GM12878 (cell line): ENCODE results near the gene RPL36. TPM values are rescaled to one million over a fixed set of nuclear protein-coding genes. Genes with fewer than 3 reads are reported as not detected.

Experiments used
- ATAC-seq: fragments of 200-7000 bp; cut with Tn5 transposase; 3 replicates; pipeline ENCODE4 v1.9.1; 2020; ENCODE audit warnings: mild to moderate bottlenecking, moderate library complexity
- BruUV-seq: library from RNA; stranded (reverse); fragments of 400-500 nt; replicated peaks from 2 replicates; lab custom pipeline; 2021; lab: Mats Ljungman, UMichigan
- CTCF ChIA-PET: fragments of 300-600 bp; sonication (Branson Sonifier 250); formaldehyde crosslinking; extraction: SDS; loops from one replicate; lab custom pipeline; 2021; ENCODE audit warnings: inconsistent platforms; lab: Yijun Ruan, JAX
- POLR2A ChIA-PET: fragments of 350-600 bp; formaldehyde crosslinking; extraction: SDS; loops from one replicate; lab custom pipeline; 2021; ENCODE audit warnings: inconsistent platforms; lab: Charles Lee
- RAD21 ChIA-PET: fragments of 300-600 bp; sonication (Branson Sonifier 250); formaldehyde crosslinking; loops from one replicate; lab custom pipeline; 2023; ENCODE audit warnings: antibody characterized with exemption; ENCODE audit not compliant: unreplicated experiment; lab: Charles Lee
- SMC1A ChIA-PET: fragments of 300-600 bp; sonication (Branson Sonifier 250); formaldehyde crosslinking; loops from one replicate; lab custom pipeline; 2023; ENCODE audit not compliant: unreplicated experiment, uncharacterized antibody; lab: Charles Lee
- DNase-seq: peaks from one replicate; pipeline ENCODE4 v3.0.0-alpha.2; 2011; ENCODE audit warnings: low read depth, low spot score
- FAIRE-seq: peaks from 3 replicates; lab custom pipeline; 2011; peaks lifted over from hg19 to GRCh38; lab: Jason Lieb, UNC
- H2AFZ ChIP-seq: 2 replicates; pipeline ENCODE4 v1.6.0; 2011; ENCODE audit warnings: low read depth, low read length, control low read depth; ENCODE audit not compliant: control insufficient read depth
- H3K27ac ChIP-seq: 2 replicates; pipeline ENCODE4 v1.5.1; 2011; ENCODE audit warnings: control low read depth; ENCODE audit not compliant: control insufficient read depth, insufficient read depth
- H3K27me3 ChIP-seq, 2 experiments: replicated peaks in 1 of 2; 2 replicates each; pipeline versions ENCODE4 v1.6.0 to v1.6.1; 2011; ENCODE audit warnings: low read length in 1 of 2; ENCODE audit not compliant: control insufficient read depth in 2 of 2, insufficient read depth in 2 of 2
- H3K36me3 ChIP-seq, 2 experiments: 2 replicates each; pipeline ENCODE4 v1.5.1; 2011; ENCODE audit warnings: low read length in 1 of 2; ENCODE audit not compliant: control insufficient read depth in 2 of 2, insufficient read depth in 2 of 2
- H3K4me1 ChIP-seq: 2 replicates; pipeline ENCODE4 v1.6.1; 2011; ENCODE audit warnings: mild to moderate bottlenecking, low read length, moderate library complexity, mixed read lengths; ENCODE audit not compliant: control insufficient read depth, insufficient read depth
- H3K4me2 ChIP-seq: 2 replicates; pipeline ENCODE4 v1.6.0; 2011; ENCODE audit warnings: control low read depth; ENCODE audit not compliant: control insufficient read depth, insufficient read depth
- H3K4me3 ChIP-seq: fragments of 200-600 bp; sonication (generic); 2 replicates; pipeline ENCODE4 v1.5.1; 2016
- H3K79me2 ChIP-seq: 2 replicates; pipeline ENCODE4 v1.6.0; 2011; ENCODE audit warnings: low read length; ENCODE audit not compliant: control insufficient read depth, insufficient read depth
- H3K9ac ChIP-seq: 2 replicates; pipeline ENCODE4 v1.8.0; 2011; ENCODE audit warnings: low read length, control low read depth, mixed read lengths; ENCODE audit not compliant: control insufficient read depth, insufficient read depth
- H3K9me3 ChIP-seq: replicated peaks from 3 replicates; pipeline ENCODE4 v1.5.1; 2011; ENCODE audit warnings: mild to moderate bottlenecking, low read length; ENCODE audit not compliant: control insufficient read depth, insufficient read depth
- H4K20me1 ChIP-seq: 2 replicates; pipeline ENCODE4 v1.6.0; 2011; ENCODE audit not compliant: control insufficient read depth, insufficient read depth
- CUX1 ChIP-seq: IDR thresholded peaks from 2 replicates; pipeline ENCODE4 v1.6.1; 2012; ENCODE audit warnings: improper control_type of control experiment, low read depth, low read length; ENCODE audit not compliant: insufficient replicate concordance
- E2F4 ChIP-seq: IDR thresholded peaks from 2 replicates; pipeline ENCODE4 v1.6.1; 2012; ENCODE audit warnings: low read depth, low read length, improper control_type of control experiment
- EP300 ChIP-seq, 2 experiments: fragments of 150-350 bp in 1 of 2; IDR thresholded peaks; 2 replicates each; pipeline ENCODE4 v1.6.1; 2011 to 2012; ENCODE audit warnings: low read depth in 2 of 2, low read length in 2 of 2, borderline replicate concordance in 1 of 2, improper control_type of control experiment in 1 of 2, inconsistent platforms in 1 of 2; ENCODE audit not compliant: control insufficient read depth in 1 of 2
- FOXK2 ChIP-seq: fragments of 450-650 bp; IDR thresholded peaks from 2 replicates; pipeline ENCODE4 v1.6.1; 2017; ENCODE audit warnings: mild to moderate bottlenecking, moderate library complexity
- IKZF1 ChIP-seq: fragments of 450-650 bp; conservative IDR thresholded peaks from 2 replicates; pipeline ENCODE4 v1.6.1; 2017; ENCODE audit warnings: antibody characterized with exemption, mild to moderate bottlenecking
- KAT2A ChIP-seq: conservative IDR thresholded peaks from 2 replicates; pipeline ENCODE4 v1.6.1; 2011; ENCODE audit warnings: low read depth, low read length; ENCODE audit not compliant: control insufficient read depth
- KDM1A ChIP-seq: fragments of 200-600 bp; sonication (generic); IDR thresholded peaks from 2 replicates; pipeline ENCODE4 v1.6.1; 2016; ENCODE audit warnings: borderline replicate concordance
- MAX ChIP-seq: IDR thresholded peaks from 2 replicates; pipeline ENCODE4 v1.6.1; 2012; ENCODE audit warnings: low read depth, low read length, improper control_type of control experiment
- MEF2A ChIP-seq: IDR thresholded peaks from 2 replicates; pipeline ENCODE4 v1.6.1; 2011; ENCODE audit warnings: low read depth, mild to moderate bottlenecking, low read length, moderate library complexity; ENCODE audit not compliant: insufficient read depth
- PAX8 ChIP-seq: fragments of 450-650 bp; IDR thresholded peaks from 2 replicates; pipeline ENCODE4 v1.6.1; 2017; ENCODE audit warnings: mild to moderate bottlenecking, moderate library complexity
- POLR2A ChIP-seq: IDR thresholded peaks from 2 replicates; pipeline ENCODE4 v1.6.1; 2011; ENCODE audit warnings: low read depth, mild to moderate bottlenecking, low read length
- SMARCA5 ChIP-seq: fragments of 450-650 bp; IDR thresholded peaks from 2 replicates; pipeline ENCODE4 v1.6.1; 2017; ENCODE audit warnings: mild to moderate bottlenecking
- STAT3 ChIP-seq: IDR thresholded peaks from 2 replicates; pipeline ENCODE4 v1.6.1; 2011; ENCODE audit warnings: low read depth, low read length, improper control_type of control experiment
- ZBED1 ChIP-seq: IDR thresholded peaks from 2 replicates; pipeline ENCODE4 v1.6.1; 2016; ENCODE audit warnings: borderline replicate concordance
- WGBS: methylation state at CpG from one replicate; pipeline ENCODE4 v1.1.6; 2016; ENCODE audit warnings: low lambda C conversion rate; ENCODE audit not compliant: insufficient replicate concordance, insufficient coverage; ENCODE audit errors: missing lambda C conversion rate; 5-methylcytosine and 5-hydroxymethylcytosine counted together
- in situ Hi-C: fragments of 300-500 bp; cut with MboI; formaldehyde crosslinking; loops from 9 replicates; pipeline ENCODE4 v1.14.3; 2018; ENCODE audit warnings: mixed read lengths
- intact Hi-C: fragments of 100-400 bp; cut with micrococcal nuclease; formaldehyde crosslinking; loops from one replicate; pipeline ENCODE4 v1.14.2; 2022; ENCODE audit not compliant: unreplicated experiment
- polyA plus RNA-seq, 11 experiments: library from polyadenylated mRNA; depleted of rRNA in 4 of 11; unstranded in 6 of 11; stranded (reverse) in 5 of 11; fragments of >200 nt; fragmentation: Nextera tagmentation in 4 of 11; fragmentation: Illumina TruSeq in 1 of 11; extraction: Ambion mirVana in 4 of 11; extraction: Trizol in 1 of 11; gene quantifications; 1 replicate in 1 of 11; 2 replicates in 10 of 11; pipeline versions ENCODE4 v1.2.1 to v1.2.3, GENCODE V29; 2011 to 2016; ENCODE audit warnings: inconsistent platforms in 2 of 11, missing spikeins in 2 of 11, low read depth in 1 of 11
- total RNA-seq, 4 experiments: library from RNA; depleted of rRNA in 3 of 4; stranded (reverse); fragments of >200 nt in 3 of 4; fragmentation: Illumina TruSeq in 1 of 4; extraction: Trizol in 1 of 4; gene quantifications; 2 replicates each; pipeline versions ENCODE4 v1.2.1 to v1.2.3, GENCODE V29; 2013 to 2021

The RPL36 gene
- total and polyA plus RNA-seq, 10 of the 15 experiments (the other 5 are each of a cell fraction or from before 2014, with no cell fraction given) = 374 to 4,942 (median 2,053) TPM

- no peak overlapping the region for H3K27ac ChIP-seq
- no TSS peak for BruUV-seq
- peaks cover 3% of the 10 kb centered on the region; the same call in 1 of the 2 replicates for H3K4me1 ChIP-seq
- DNase-seq = no peak
- peaks cover 32 to 50% of the 10 kb centered on the region in 2 experiments for H3K36me3 ChIP-seq
- H2AFZ ChIP-seq = no peak overlapping the region
- no peak for ATAC-seq
- POLR2A ChIA-PET = no interaction called here
- 98% methylated on average over 26 of the region's 26 CpGs for WGBS
- no peak overlapping the region for H3K4me3 ChIP-seq
- H3K79me2 ChIP-seq = no peaks in the 10 kb centered on the region
- H3K27me3 ChIP-seq = no peaks in the 10 kb centered on the region
- H3K4me2 ChIP-seq = no peak overlapping the region
- intact Hi-C loops (no loop called here), in situ Hi-C loops (no loop called here)
- no peaks in the 10 kb centered on the region for H3K9me3 ChIP-seq
- CTCF ChIA-PET = interaction anchor here (1.1 kb wide), 1 partner anchor 128 kb away, joined by 3 read pairs; no protein-coding TSS in a partner anchor
- RAD21 ChIA-PET = no interaction called here
- no peaks in the 10 kb centered on the region; the same call in 1 of the 2 replicates for H4K20me1 ChIP-seq
- no peak for TF ChIP-seq KDM1A
- TF ChIP-seq CUX1 = no peak
- no peak for TF ChIP-seq PAX8
- no peak for TF ChIP-seq FOXK2
- TF ChIP-seq STAT3 = no peak
- TF ChIP-seq SMARCA5 = no peak
- no peak for TF ChIP-seq MAX
- TF ChIP-seq ZBED1 = no peak
- TF ChIP-seq IKZF1 = no peak
- no peak for TF ChIP-seq E2F4
- no peak for TF ChIP-seq EP300 (IDR thresholded peaks at IDR 0.05; ENCODE audit: borderline replicate concordance in 1 of 2, control insufficient read depth in 1 of 2, low read depth in 2 of 2, low read length in 2 of 2)
- TF ChIP-seq MEF2A = no peak
- no peak for TF ChIP-seq POLR2A
- no peak for TF ChIP-seq KAT2A
- H3K9ac ChIP-seq = no peak overlapping the region
- no peak for FAIRE-seq
- SMC1A ChIA-PET = no interaction called here
These were observed 23.0 kb upstream of the RPL36 start for GRCh38 chr19:5666921-5667610.
